GM23248 (cell line): ENCODE measurements around the gene EHMT1. TPM values are rescaled to one million over a fixed set of nuclear protein-coding genes. Genes with fewer than 3 reads are reported as not detected.

Experiments used
- DNase-seq: peaks from one replicate; pipeline ENCODE4 v3.0.0-alpha.2; 2015
- H2AFZ ChIP-seq: fragments of 200-600 bp; sonication (generic); 2 replicates; pipeline ENCODE4 v1.6.1; 2016; ENCODE audit warnings: antibody characterized with exemption
- H3F3A ChIP-seq: fragments of 200-600 bp; sonication (generic); 2 replicates; pipeline ENCODE4 v1.6.1; 2016; ENCODE audit warnings: mild to moderate bottlenecking, antibody characterized with exemption, mixed run types; ENCODE audit not compliant: insufficient read depth
- H3K27ac ChIP-seq: fragments of 200-600 bp; sonication (generic); 2 replicates; pipeline ENCODE4 v1.5.1; 2016; ENCODE audit warnings: mild to moderate bottlenecking
- H3K27me3 ChIP-seq: fragments of 200-600 bp; sonication (generic); replicated peaks from 2 replicates; pipeline ENCODE4 v1.6.1; 2016; ENCODE audit warnings: mild to moderate bottlenecking; ENCODE audit not compliant: insufficient read depth
- H3K36me3 ChIP-seq: fragments of 200-600 bp; sonication (generic); 2 replicates; pipeline ENCODE4 v1.6.1; 2016; ENCODE audit warnings: low read depth, mild to moderate bottlenecking
- H3K4me1 ChIP-seq: fragments of 200-600 bp; sonication (generic); 2 replicates; pipeline ENCODE4 v1.6.1; 2016; ENCODE audit warnings: mild to moderate bottlenecking; ENCODE audit not compliant: insufficient read depth
- H3K4me2 ChIP-seq: fragments of 200-600 bp; sonication (generic); one replicate; pipeline ENCODE4 v1.6.1; 2016; ENCODE audit warnings: mild to moderate bottlenecking; ENCODE audit not compliant: unreplicated experiment
- H3K4me3 ChIP-seq: fragments of 200-600 bp; sonication (generic); 2 replicates; pipeline ENCODE4 v1.5.1; 2016; ENCODE audit warnings: mild to moderate bottlenecking
- H3K79me2 ChIP-seq: fragments of 200-600 bp; sonication (generic); 2 replicates; pipeline ENCODE4 v1.6.1; 2016; ENCODE audit warnings: mild to moderate bottlenecking; ENCODE audit not compliant: insufficient read depth
- H3K9ac ChIP-seq: fragments of 200-600 bp; sonication (generic); 2 replicates; pipeline ENCODE4 v1.6.1; 2016; ENCODE audit warnings: mild to moderate bottlenecking
- H3K9me2 ChIP-seq: fragments of 200-600 bp; sonication (generic); 2 replicates; pipeline ENCODE4 v1.6.1; 2016; ENCODE audit warnings: mixed run types, mild to moderate bottlenecking, moderate library complexity; ENCODE audit not compliant: insufficient read depth
- H3K9me3 ChIP-seq: fragments of 200-600 bp; sonication (generic); one replicate; pipeline ENCODE4 v1.6.1; 2017; ENCODE audit warnings: low read depth
- H4K20me1 ChIP-seq: fragments of 200-600 bp; sonication (generic); 2 replicates; pipeline ENCODE4 v1.6.0; 2016; ENCODE audit not compliant: insufficient read depth
- EZH2 ChIP-seq: fragments of 200-600 bp; sonication (generic); IDR thresholded peaks from 2 replicates; pipeline ENCODE4 v1.6.1; 2018; ENCODE audit warnings: antibody characterized with exemption, mild to moderate bottlenecking; ENCODE audit not compliant: insufficient read depth, poor library complexity, severe bottlenecking
- EZH2phosphoT487 ChIP-seq: fragments of 200-600 bp; sonication (generic); IDR thresholded peaks from 2 replicates; pipeline ENCODE4 v1.6.1; 2018; ENCODE audit warnings: antibody characterized with exemption, moderate library complexity, mild to moderate bottlenecking, low read depth; ENCODE audit not compliant: insufficient read depth
- WGBS, 2 experiments: methylation state at CpG; one replicate each; pipeline ENCODE4 v1.1.6; 2015 to 2017; ENCODE audit warnings: low lambda C conversion rate in 2 of 2, low coverage in 1 of 2; ENCODE audit errors: missing lambda C conversion rate in 2 of 2; 5-methylcytosine and 5-hydroxymethylcytosine counted together
- in situ Hi-C: fragments of 300-500 bp; cut with MboI; formaldehyde crosslinking; loops from 2 replicates; pipeline ENCODE4 v1.15.0; 2020
- polyA plus RNA-seq: library from polyadenylated mRNA; unstranded; fragments of >200 nt; fragmentation: Nextera tagmentation; extraction: Ambion mirVana; gene quantifications from 2 replicates; pipeline ENCODE4 v1.2.1, GENCODE V29; 2016
- total RNA-seq: library from RNA; depleted of rRNA; stranded (reverse); fragments of >200 nt; shearing (Covaris generic); gene quantifications from 2 replicates; pipeline ENCODE4 v1.2.3, GENCODE V29; 2014

Gene EHMT1
- total and polyA plus RNA-seq, 2 experiments from 2014 or later = 26.8 to 31.0 TPM

- H3K36me3 ChIP-seq = no peaks in the 10 kb centered on the region; the same call in 1 of the 2 replicates
- H3K27me3 ChIP-seq = no peaks in the 10 kb centered on the region
- H3F3A ChIP-seq = no peaks in the 10 kb centered on the region
- DNase-seq = no peak
- no peak overlapping the region for H3K4me2 ChIP-seq
- no peak overlapping the region for H3K27ac ChIP-seq
- H3K9me3 ChIP-seq = no peaks in the 10 kb centered on the region
- in situ Hi-C loops = no loop called here
- no peak overlapping the region for H3K4me3 ChIP-seq
- no peaks in the 10 kb centered on the region for H3K79me2 ChIP-seq
- no peak for TF ChIP-seq EZH2phosphoT487
- TF ChIP-seq EZH2 = no peak
- H3K9me2 ChIP-seq = no peaks in the 10 kb centered on the region
- no peak overlapping the region for H2AFZ ChIP-seq
- H3K4me1 ChIP-seq = no peaks in the 10 kb centered on the region
- no peaks in the 10 kb centered on the region for H4K20me1 ChIP-seq
- H3K9ac ChIP-seq = no peak overlapping the region
- WGBS, 2 experiments = 95 to 98% methylated on average over 21 to 23 of the region's 23 CpGs
These were observed 195.6 kb downstream of the EHMT1 start for GRCh38 chr9:137814436-137814835.

GRCh38 chr9:137814841-137815240 is 196.0 kb downstream of the EHMT1 start:
- no peak for DNase-seq
- in situ Hi-C loops = no loop called here
- 86 to 89% methylated on average over 10 to 11 of the region's 11 CpGs for WGBS, 2 experiments

GRCh38 chr9:137815256-137816255 is 196.8 kb downstream of the EHMT1 start:
- no peak overlapping the region for H3K27ac ChIP-seq
- no peaks in the 10 kb centered on the region for H3F3A ChIP-seq
- H3K4me1 ChIP-seq = no peaks in the 10 kb centered on the region
- no peak overlapping the region for H2AFZ ChIP-seq
- H4K20me1 ChIP-seq = no peaks in the 10 kb centered on the region
- no peak overlapping the region for H3K4me3 ChIP-seq
- no peak overlapping the region for H3K9ac ChIP-seq
- DNase-seq = no peak
- H3K4me2 ChIP-seq = no peak overlapping the region
- H3K9me3 ChIP-seq = no peaks in the 10 kb centered on the region
- TF ChIP-seq EZH2phosphoT487 (no peak), EZH2 (no peak)
- H3K36me3 ChIP-seq = peaks cover 2% of the 10 kb centered on the region; the same call in 1 of the 2 replicates
- in situ Hi-C loops = no loop called here
- no peaks in the 10 kb centered on the region for H3K27me3 ChIP-seq
- no peaks in the 10 kb centered on the region for H3K79me2 ChIP-seq
- WGBS, 2 experiments = 93 to 96% methylated on average over 30 of the region's 30 CpGs
- H3K9me2 ChIP-seq = no peaks in the 10 kb centered on the region

More at GRCh38 chr9:137814841-137815240, 196.0 kb downstream of the EHMT1 start:
- Histone ChIP-seq H3K9me2 (no peaks in the 10 kb centered on the region), H3K27ac (no peak overlapping the region), H3K4me1 (no peaks in the 10 kb centered on the region), H3K4me3 (no peak overlapping the region), H3K36me3 (no peaks in the 10 kb centered on the region; the same call in 1 of the 2 replicates), H2AFZ (no peak overlapping the region), H4K20me1 (no peaks in the 10 kb centered on the region), H3F3A (no peaks in the 10 kb centered on the region), H3K79me2 (no peaks in the 10 kb centered on the region), H3K9me3 (no peaks in the 10 kb centered on the region), H3K9ac (no peak overlapping the region), H3K27me3 (no peaks in the 10 kb centered on the region), H3K4me2 (no peak overlapping the region)
- no peak for TF ChIP-seq EZH2phosphoT487
- no peak for TF ChIP-seq EZH2

- Histone ChIP-seq H3K36me3 (peaks cover 3% of the 10 kb centered on the region; the same call in 1 of the 2 replicates), H3K9me3 (no peaks in the 10 kb centered on the region), H2AFZ (no peak overlapping the region), H3K27me3 (no peaks in the 10 kb centered on the region), H3F3A (no peaks in the 10 kb centered on the region), H3K9me2 (no peaks in the 10 kb centered on the region), H3K9ac (no peak overlapping the region), H3K4me2 (no peak overlapping the region), H3K27ac (no peak overlapping the region), H3K4me3 (no peak overlapping the region), H3K4me1 (no peaks in the 10 kb centered on the region), H4K20me1 (no peaks in the 10 kb centered on the region), H3K79me2 (no peaks in the 10 kb centered on the region)
- TF ChIP-seq EZH2phosphoT487 = no peak
- no peak for TF ChIP-seq EZH2
- DNase-seq = no peak
- in situ Hi-C loops = no loop called here
- 90 to 93% methylated on average over 18 to 22 of the region's 22 CpGs for WGBS, 2 experiments
These were observed 197.9 kb downstream of the EHMT1 start for GRCh38 chr9:137816531-137817235.
